AG08395 (cell line): ENCODE data around the gene EAF2.
"Not testable (repeated sequence)": the region's sequence is repeated elsewhere in the genome, so short reads cannot be mapped to it uniquely, and the experiment has no call there.

Experiments
- DNase-seq: peaks from one replicate; pipeline ENCODE4 v3.0.0; 2012; ENCODE audit warnings: mixed read lengths, low spot score

The EAF2 gene

GRCh38 chr3:121863247-121863646 lies 28.2 kb downstream of the EAF2 start:
- DNase-seq: not testable (repeated sequence)

GRCh38 chr3:121863801-121864200 lies 28.8 kb downstream of the EAF2 start:
- no peak for DNase-seq

- no peak for DNase-seq
Measured at GRCh38 chr3:121869736-121870135, 34.7 kb downstream of the EAF2 start.

GRCh38 chr3:121870717-121871116 lies 35.7 kb downstream of the EAF2 start:
- DNase-seq: no peak

GRCh38 chr3:121871430-121871829 lies 36.4 kb downstream of the EAF2 start:
- DNase-seq: no peak

GRCh38 chr3:121878411-121878810 lies 43.4 kb downstream of the EAF2 start:
- no peak for DNase-seq

- peak; percentile 7 for DNase-seq
Measured at GRCh38 chr3:121883507-121883906, 48.5 kb downstream of the EAF2 start.

- DNase-seq: no peak
Measured at GRCh38 chr3:121885386-121885785, 50.4 kb downstream of the EAF2 start.

GRCh38 chr3:121894301-121894990 lies 59.4 kb downstream of the EAF2 start, which contains the start of gene SLC15A2:
TSS of gene SLC15A2 (plus strand) at chr3:121894401. CDS start at chr3:121894477, 76 bp downstream.
- no peak for DNase-seq

- no peak for DNase-seq
Measured at GRCh38 chr3:121895121-121895520, 60.1 kb downstream of the EAF2 start.

GRCh38 chr3:121895736-121896135 lies 60.7 kb downstream of the EAF2 start:
- no peak for DNase-seq

GRCh38 chr3:121896823-121897222 lies 61.8 kb downstream of the EAF2 start:
- no peak for DNase-seq

- DNase-seq: no peak
Measured at GRCh38 chr3:121897296-121897695, 62.3 kb downstream of the EAF2 start.

GRCh38 chr3:121913305-121913990 lies 78.4 kb downstream of the EAF2 start:
- DNase-seq: no peak

- DNase-seq: no peak
Measured at GRCh38 chr3:121914081-121914998, 79.3 kb downstream of the EAF2 start.

GRCh38 chr3:121916189-121916588 lies 81.2 kb downstream of the EAF2 start:
- DNase-seq: no peak

- DNase-seq: no peak
Measured at GRCh38 chr3:121918779-121919483, 83.9 kb downstream of the EAF2 start.

GRCh38 chr3:121924734-121925133 lies 89.7 kb downstream of the EAF2 start:
- DNase-seq: no peak

GRCh38 chr3:121926380-121926779 lies 91.4 kb downstream of the EAF2 start:
- no peak for DNase-seq
